H1 (cell line): ENCODE results near the gene STX8. TPM values are rescaled to one million over a fixed set of nuclear protein-coding genes. Genes with fewer than 3 reads are reported as not detected.
A peak's percentile ranks its signal among the peaks of the same experiment; 100 is the strongest.

ENCODE experiments used
- CTCF ChIA-PET: fragments of 300-600 bp; sonication (Branson Sonifier 250); formaldehyde crosslinking; loops from one replicate; lab custom pipeline; 2021; ENCODE audit not compliant: partially characterized antibody; lab: Charles Lee
- POLR2A ChIA-PET: fragments of 300-600 bp; sonication (Branson Sonifier 250); formaldehyde crosslinking; loops from one replicate; lab custom pipeline; 2021; ENCODE audit warnings: inconsistent platforms; ENCODE audit not compliant: partially characterized antibody; lab: Charles Lee
- DNase-seq, 2 experiments: peaks; one replicate each; pipeline versions ENCODE4 v3.0.0 to v3.0.0-alpha.2; 2010 to 2022; ENCODE audit warnings: low spot score in 2 of 2, low read depth in 1 of 2, mixed read lengths in 1 of 2
- FAIRE-seq: peaks from 2 replicates; lab custom pipeline; 2011; peaks lifted over from hg19 to GRCh38; lab: Jason Lieb, UNC
- H2AFZ ChIP-seq: 2 replicates; pipeline ENCODE4 v1.8.1; 2012; ENCODE audit warnings: low read length, inconsistent platforms
- H2AK5ac ChIP-seq: 2 replicates; pipeline ENCODE4 v1.6.1; 2013; ENCODE audit warnings: low read depth, low read length
- H2BK120ac ChIP-seq: replicated peaks from 2 replicates; pipeline ENCODE3; 2013; ENCODE audit warnings: low read depth, low read length, inconsistent platforms
- H2BK12ac ChIP-seq: 2 replicates; pipeline ENCODE4 v1.6.1; 2013; ENCODE audit warnings: low read depth, low read length
- H2BK15ac ChIP-seq: 2 replicates; pipeline ENCODE4 v1.6.1; 2013; ENCODE audit warnings: low read length
- H2BK20ac ChIP-seq: 2 replicates; pipeline ENCODE4 v1.6.1; 2013; ENCODE audit warnings: low read length
- H2BK5ac ChIP-seq: 2 replicates; pipeline ENCODE4 v1.6.1; 2013; ENCODE audit warnings: low read depth, low read length
- H3K14ac ChIP-seq: 2 replicates; pipeline ENCODE4 v1.6.1; 2013; ENCODE audit warnings: inconsistent platforms; ENCODE audit not compliant: insufficient read length
- H3K18ac ChIP-seq: 2 replicates; pipeline ENCODE4 v1.6.1; 2013; ENCODE audit warnings: low read length; ENCODE audit errors: extremely low read depth
- H3K23ac ChIP-seq: 2 replicates; pipeline ENCODE4 v1.6.1; 2013; ENCODE audit warnings: inconsistent platforms; ENCODE audit not compliant: insufficient read length
- H3K23me2 ChIP-seq: 2 replicates; pipeline ENCODE4 v1.6.1; 2013; ENCODE audit warnings: low read depth, low read length
- H3K27ac ChIP-seq: 2 replicates; pipeline ENCODE4 v1.6.1; 2011; ENCODE audit warnings: low read depth, low read length, inconsistent platforms
- H3K27me3 ChIP-seq, 4 experiments: replicated peaks in 1 of 4; 1 replicate in 1 of 4; 2 replicates in 3 of 4; pipeline versions ENCODE4 v1.6.1 to v1.8.1; 2011 to 2013; ENCODE audit warnings: low read length in 3 of 4, mild to moderate bottlenecking in 3 of 4, inconsistent platforms in 2 of 4, mixed read lengths in 2 of 4, moderate library complexity in 1 of 4; ENCODE audit not compliant: control insufficient read depth in 3 of 4, insufficient read depth in 3 of 4; ENCODE audit errors: extremely low read depth in 1 of 4
- H3K36me3 ChIP-seq, 4 experiments: 2 replicates each; pipeline versions ENCODE4 v1.6.1 to v1.8.1; 2011 to 2013; ENCODE audit warnings: mild to moderate bottlenecking in 4 of 4, low read length in 3 of 4, moderate library complexity in 2 of 4, control low read depth in 1 of 4, inconsistent platforms in 1 of 4; ENCODE audit not compliant: insufficient read depth in 4 of 4, control insufficient read depth in 2 of 4
- H3K4ac ChIP-seq: replicated peaks from 2 replicates; pipeline ENCODE3; 2013; ENCODE audit warnings: low read length, low read depth, mixed read lengths, inconsistent platforms; ENCODE audit not compliant: insufficient read length
- H3K4me1 ChIP-seq, 4 experiments: replicated peaks in 1 of 4; 1 replicate in 1 of 4; 2 replicates in 3 of 4; pipeline versions ENCODE4 v1.6.1 to v1.8.1; 2011 to 2013; ENCODE audit warnings: low read length in 3 of 4, inconsistent platforms in 2 of 4, mixed read lengths in 1 of 4; ENCODE audit not compliant: insufficient read depth in 4 of 4, control insufficient read depth in 3 of 4
- H3K4me2 ChIP-seq, 2 experiments: 2 replicates each; pipeline versions ENCODE4 v1.6.1 to v1.8.1; 2011 to 2013; ENCODE audit warnings: low read depth in 2 of 2, low read length in 2 of 2, control low read depth in 1 of 2, inconsistent platforms in 1 of 2, mild to moderate bottlenecking in 1 of 2; ENCODE audit not compliant: insufficient read depth in 1 of 2
- H3K4me3 ChIP-seq, 4 experiments: fragments of 200-600, 300-600 bp in 1 of 4; sonication (generic), shearing (Covaris generic), sonication (Bioruptor Twin) in 1 of 4; 2 replicates each; pipeline versions ENCODE4 v1.5.1 to v1.8.1; 2011 to 2016; ENCODE audit warnings: low read length in 4 of 4, low read depth in 3 of 4, control low read depth in 2 of 4, inconsistent platforms in 2 of 4, mild to moderate bottlenecking in 2 of 4, mixed read lengths in 1 of 4, moderate library complexity in 1 of 4; ENCODE audit not compliant: insufficient read depth in 2 of 4; ENCODE audit errors: extremely low read depth in 1 of 4
- H3K56ac ChIP-seq: replicated peaks from 2 replicates; pipeline ENCODE3; 2013; ENCODE audit warnings: low read depth, mild to moderate bottlenecking, mixed read lengths, low read length, inconsistent platforms; ENCODE audit not compliant: insufficient read length
- H3K79me1 ChIP-seq: 2 replicates; pipeline ENCODE4 v1.6.1; 2013; ENCODE audit warnings: low read depth, low read length, control low read depth
- H3K79me2 ChIP-seq, 2 experiments: 2 replicates each; pipeline versions ENCODE4 v1.6.1 to v1.8.1; 2012 to 2013; ENCODE audit warnings: low read length in 2 of 2, mild to moderate bottlenecking in 2 of 2, inconsistent platforms in 1 of 2; ENCODE audit not compliant: insufficient read depth in 2 of 2, control insufficient read depth in 1 of 2
- H3K9ac ChIP-seq, 4 experiments: replicated peaks in 1 of 4; 1 replicate in 1 of 4; 2 replicates in 3 of 4; pipeline versions ENCODE4 v1.6.1 to v1.8.1; 2011 to 2013; ENCODE audit warnings: low read depth in 3 of 4, low read length in 3 of 4, control low read depth in 2 of 4, mild to moderate bottlenecking in 2 of 4, moderate library complexity in 2 of 4, inconsistent platforms in 1 of 4; ENCODE audit errors: extremely low read depth in 1 of 4
- H3K9me3 ChIP-seq, 2 experiments: 2 replicates each; pipeline versions ENCODE4 v1.6.1 to v1.8.1; 2012 to 2013; ENCODE audit warnings: mild to moderate bottlenecking in 2 of 2, moderate library complexity in 2 of 2, control low read depth in 1 of 2, inconsistent platforms in 1 of 2, low read depth in 1 of 2, low read length in 1 of 2, mixed read lengths in 1 of 2; ENCODE audit not compliant: insufficient read depth in 2 of 2
- H4K20me1 ChIP-seq, 2 experiments: replicated peaks in 1 of 2; 2 replicates each; pipeline versions ENCODE3 to v1.8.1; 2011 to 2013; ENCODE audit warnings: inconsistent platforms in 2 of 2, low read length in 2 of 2, mild to moderate bottlenecking in 1 of 2; ENCODE audit not compliant: insufficient read depth in 2 of 2, control insufficient read depth in 1 of 2
- H4K5ac ChIP-seq: 2 replicates; pipeline ENCODE4 v1.6.1; 2013; ENCODE audit warnings: low read length, low read depth, mixed read lengths, inconsistent platforms; ENCODE audit not compliant: insufficient read length
- H4K8ac ChIP-seq: 2 replicates; pipeline ENCODE4 v1.8.0; 2013; ENCODE audit warnings: mild to moderate bottlenecking, moderate library complexity, low read length, inconsistent platforms; ENCODE audit not compliant: insufficient read depth; ENCODE audit errors: extremely low read depth
- H4K91ac ChIP-seq: replicated peaks from 2 replicates; pipeline ENCODE3; 2013; ENCODE audit warnings: low read length, mixed read lengths, inconsistent platforms; ENCODE audit not compliant: insufficient read length
- ATF3 ChIP-seq: IDR thresholded peaks from 2 replicates; pipeline ENCODE4 v1.6.1; 2011; ENCODE audit warnings: low read depth, mild to moderate bottlenecking, low read length; ENCODE audit not compliant: insufficient read depth
- HDAC2 ChIP-seq, 2 experiments: fragments of 300-600 bp in 1 of 2; sonication (generic) in 1 of 2; IDR thresholded peaks; 2 replicates each; pipeline ENCODE4 v1.6.1; 2011 to 2012; ENCODE audit warnings: low read depth in 2 of 2, low read length in 2 of 2, mild to moderate bottlenecking in 2 of 2, moderate library complexity in 2 of 2, borderline replicate concordance in 1 of 2, inconsistent platforms in 1 of 2
- RXRA ChIP-seq: IDR thresholded peaks from 2 replicates; pipeline ENCODE4 v1.6.1; 2011; ENCODE audit warnings: low read depth, mild to moderate bottlenecking, low read length, moderate library complexity; ENCODE audit not compliant: insufficient read depth
- SP4 ChIP-seq: IDR thresholded peaks from 2 replicates; pipeline ENCODE4 v1.6.1; 2012; ENCODE audit warnings: low read length, inconsistent platforms
- SRF ChIP-seq: IDR thresholded peaks from 2 replicates; pipeline ENCODE4 v1.6.1; 2011; ENCODE audit warnings: mild to moderate bottlenecking, low read depth, low read length, moderate library complexity
- TCF12 ChIP-seq: IDR thresholded peaks from 2 replicates; pipeline ENCODE4 v1.6.1; 2011; ENCODE audit warnings: low read depth, mild to moderate bottlenecking, low read length
- WGBS, 2 experiments: shearing (Covaris generic) in 1 of 2; methylation state at CpG; one replicate each; pipeline versions ENCODE4 v1.1.6 to v1.1.7; 2013 to 2015; ENCODE audit warnings: low lambda C conversion rate in 2 of 2, mixed read lengths in 2 of 2, inconsistent platforms in 1 of 2, low coverage in 1 of 2, missing lambda C conversion rate in 1 of 2; ENCODE audit not compliant: insufficient replicate concordance in 2 of 2, insufficient coverage in 1 of 2, insufficient read length in 1 of 2; ENCODE audit errors: extremely low coverage in 1 of 2, missing lambda C conversion rate in 1 of 2; 5-methylcytosine and 5-hydroxymethylcytosine counted together
- polyA plus RNA-seq, 7 experiments: library from polyadenylated mRNA; depleted of rRNA in 3 of 7; stranded (reverse) in 5 of 7; unstranded in 2 of 7; fragments of >200 nt in 5 of 7; fragments of 200-250 nt in 2 of 7; gene quantifications; 1 replicate in 5 of 7; 2 replicates in 1 of 7; 4 replicates in 1 of 7; pipeline versions ENCODE4 v1.2.1 to v1.2.3, GENCODE V29; 2011 to 2013; ENCODE audit warnings: missing spikeins in 2 of 7, mixed read lengths in 2 of 7
- total RNA-seq: library from RNA; stranded (reverse); fragmentation: NEBNext Ultra II Directional; extraction: Animal tissue kit (Norgen Biotek cat#: 25700); gene quantifications from 2 replicates; pipeline ENCODE4 v1.2.1, GENCODE V29; 2021

Gene STX8
- total and polyA plus RNA-seq, 2 of the 8 experiments (the other 6 are each of a cell fraction or from before 2014, with no cell fraction given), result 22.8 to 42.5 TPM

GRCh38 chr17:9444687-9445086, 130.9 kb downstream of the STX8 start:
- no peak overlapping the region for H2AFZ ChIP-seq
- H3K27ac ChIP-seq, result no peak overlapping the region
- H4K8ac ChIP-seq, result no peak overlapping the region
- no peak overlapping the region for H2AK5ac ChIP-seq
- POLR2A ChIA-PET, result interaction anchor here (0.6 kb wide), 1 partner anchor 9 kb away, joined by 3 read pairs; no protein-coding TSS in a partner anchor
- H3K27me3 ChIP-seq, result no peaks in the 10 kb centered on the region
- no peak overlapping the region for H3K56ac ChIP-seq
- no peak overlapping the region for H3K9ac ChIP-seq
- no peak overlapping the region for H2BK5ac ChIP-seq
- no peak for FAIRE-seq
- no peak overlapping the region for H3K23ac ChIP-seq
- CTCF ChIA-PET, result interaction anchor here (0.6 to 2.3 kb wide), 4 partner anchors 7 to 1491 kb away, joined by 3 to 7 read pairs (median 4); no protein-coding TSS in a partner anchor
- peak overlapping the region in 1 of 2 experiments; percentile 4; a peak in 1 of 4 replicates for H3K4me2 ChIP-seq
- H4K91ac ChIP-seq, result no peak overlapping the region
- TF ChIP-seq SRF (no peak), SP4 (no peak), ATF3 (no peak), RXRA (no peak), HDAC2 (IDR thresholded peaks at IDR 0.05; ENCODE audit: borderline replicate concordance in 1 of 2, low read depth in 2 of 2, low read length in 2 of 2) (no peak), TCF12 (no peak)
- DNase-seq, result no peak
- no peak overlapping the region for H2BK120ac ChIP-seq
- no peaks in the 10 kb centered on the region for H3K79me2 ChIP-seq
- H3K23me2 ChIP-seq, result no peaks in the 10 kb centered on the region
- H3K79me1 ChIP-seq, result no peaks in the 10 kb centered on the region
- no peak overlapping the region for H2BK12ac ChIP-seq
- no peak overlapping the region for H3K18ac ChIP-seq
- H2BK15ac ChIP-seq, result no peak overlapping the region
- peaks cover 0 to 5% (median 3%) of the 10 kb centered on the region in 4 experiments; a peak in 4 of 7 replicates for H3K4me1 ChIP-seq
- H3K4ac ChIP-seq, result no peak overlapping the region
- WGBS, 2 experiments, result 84% methylated on average over 5 of the region's 5 CpGs; no CpG with 5 or more reads in 1 of the 2 experiments
- H4K5ac ChIP-seq, result no peak overlapping the region
- H2BK20ac ChIP-seq, result no peak overlapping the region
- H3K9me3 ChIP-seq, result no peaks in the 10 kb centered on the region
- no peaks in the 10 kb centered on the region for H4K20me1 ChIP-seq
- H3K4me3 ChIP-seq, result no peak overlapping the region; a peak in 1 of 8 replicates
- no peak overlapping the region for H3K14ac ChIP-seq
- H3K36me3 ChIP-seq, result no peaks in the 10 kb centered on the region
